Endometrial microvascular endothelial cells (primary cell): ENCODE data around the gene TLN1. TPM values are rescaled to one million over a fixed set of nuclear protein-coding genes. Genes with fewer than 3 reads are reported as not detected.

Source experiments
- in situ Hi-C: cut with HindIII; loops from 2 replicates; pipeline ENCODE4 v1.10.0; 2017; ENCODE audit warnings: low sequenced_read_pairs, low pct_unique_long_range_greater_than_20kb; ENCODE audit errors: inconsistent ontology term
- total RNA-seq: library from RNA; depleted of rRNA; stranded (reverse); fragments of >200 nt; gene quantifications from one replicate; pipeline ENCODE4 v1.2.3, GENCODE V29; 2015; ENCODE audit errors: inconsistent ontology term

The TLN1 gene
- total RNA-seq, 1 donor from 2014 or later, result 358 TPM

- in situ Hi-C loops, result no loop called here
Measured at GRCh38 chr9:35690614-35691333, 41.2 kb downstream of the TLN1 start.

GRCh38 chr9:35690294-35690613, 41.7 kb downstream of the TLN1 start:
- in situ Hi-C loops, result no loop called here

- in situ Hi-C loops, result no loop called here
Measured at GRCh38 chr9:35689542-35690293, 42.3 kb downstream of the TLN1 start, which contains the start of gene TPM2. Gene TPM2, minus strand, starts transcription at chr9:35689925. Its CDS starts 108 bp downstream, at chr9:35689817.

GRCh38 chr9:35688558-35689541, 43.1 kb downstream of the TLN1 start:
- in situ Hi-C loops, result no loop called here

- in situ Hi-C loops, result no loop called here
Measured at GRCh38 chr9:35687972-35688557, 43.9 kb downstream of the TLN1 start.

GRCh38 chr9:35687306-35687705, 44.7 kb downstream of the TLN1 start:
- in situ Hi-C loops, result no loop called here

GRCh38 chr9:35686222-35687203, 45.5 kb downstream of the TLN1 start:
- in situ Hi-C loops, result no loop called here

- in situ Hi-C loops, result no loop called here
Measured at GRCh38 chr9:35685506-35685905, 46.5 kb downstream of the TLN1 start.

GRCh38 chr9:35684921-35685320, 47.1 kb downstream of the TLN1 start:
- in situ Hi-C loops, result no loop called here

- in situ Hi-C loops, result no loop called here
Measured at GRCh38 chr9:35683323-35683722, 48.7 kb downstream of the TLN1 start.

GRCh38 chr9:35682520-35683315, 49.3 kb downstream of the TLN1 start:
- in situ Hi-C loops, result no loop called here

GRCh38 chr9:35682051-35682450, 49.9 kb downstream of the TLN1 start:
- in situ Hi-C loops, result no loop called here

GRCh38 chr9:35681341-35682002, 50.5 kb downstream of the TLN1 start:
- in situ Hi-C loops, result no loop called here

- in situ Hi-C loops, result no loop called here
Measured at GRCh38 chr9:35680331-35681105, 51.5 kb downstream of the TLN1 start.

- in situ Hi-C loops, result no loop called here
Measured at GRCh38 chr9:35679766-35680330, 52.1 kb downstream of the TLN1 start.

GRCh38 chr9:35679091-35679490, 52.9 kb downstream of the TLN1 start:
- in situ Hi-C loops, result no loop called here
